Measurements from ENCODE around the gene TOB1.
A peak's percentile ranks its signal among the peaks of the same experiment; 100 is the strongest.
"Not testable (repeated sequence)": the region's sequence is repeated elsewhere in the genome, so short reads cannot be mapped to it uniquely, and the experiment has no call there.

Gene TOB1

DNA sequence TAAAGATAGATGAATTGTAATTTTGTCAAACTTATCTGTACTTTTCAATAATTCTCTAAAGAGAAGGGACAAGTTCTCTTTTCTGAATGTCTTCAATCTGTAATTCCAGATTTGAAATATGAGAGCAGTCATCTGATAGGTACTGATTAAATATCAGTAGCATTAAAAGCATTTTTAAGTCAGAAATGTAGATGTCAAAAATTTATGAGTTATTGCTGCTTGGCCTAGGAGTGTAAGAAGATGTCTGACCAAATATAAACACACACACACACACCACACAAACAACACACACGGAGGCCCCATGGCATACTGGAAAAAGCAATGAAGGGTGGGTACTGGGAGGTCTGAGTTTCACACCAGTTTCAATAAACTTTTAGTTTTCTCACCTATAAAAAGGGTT, 2.4 kb upstream of the TOB1 start:
- DNase-seq (ENCODE audit: low spot score), result no peak

DNA sequence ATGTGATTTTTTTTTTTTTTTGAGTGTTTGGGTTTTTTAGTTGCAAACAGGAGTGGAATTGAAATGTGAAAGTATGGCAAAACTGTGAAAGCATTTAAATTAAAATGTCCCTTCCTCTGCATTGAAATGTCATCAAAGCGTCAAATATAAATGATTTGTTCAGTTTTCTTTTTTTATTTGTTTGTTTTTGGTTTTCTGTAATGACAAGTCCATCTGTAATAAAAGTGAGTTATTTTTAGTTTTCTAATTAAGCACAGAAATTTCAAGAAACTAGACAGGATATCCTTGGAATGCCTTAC, 1.9 kb upstream of the TOB1 start:
- DNase-seq (ENCODE audit: low spot score), result no peak

DNA sequence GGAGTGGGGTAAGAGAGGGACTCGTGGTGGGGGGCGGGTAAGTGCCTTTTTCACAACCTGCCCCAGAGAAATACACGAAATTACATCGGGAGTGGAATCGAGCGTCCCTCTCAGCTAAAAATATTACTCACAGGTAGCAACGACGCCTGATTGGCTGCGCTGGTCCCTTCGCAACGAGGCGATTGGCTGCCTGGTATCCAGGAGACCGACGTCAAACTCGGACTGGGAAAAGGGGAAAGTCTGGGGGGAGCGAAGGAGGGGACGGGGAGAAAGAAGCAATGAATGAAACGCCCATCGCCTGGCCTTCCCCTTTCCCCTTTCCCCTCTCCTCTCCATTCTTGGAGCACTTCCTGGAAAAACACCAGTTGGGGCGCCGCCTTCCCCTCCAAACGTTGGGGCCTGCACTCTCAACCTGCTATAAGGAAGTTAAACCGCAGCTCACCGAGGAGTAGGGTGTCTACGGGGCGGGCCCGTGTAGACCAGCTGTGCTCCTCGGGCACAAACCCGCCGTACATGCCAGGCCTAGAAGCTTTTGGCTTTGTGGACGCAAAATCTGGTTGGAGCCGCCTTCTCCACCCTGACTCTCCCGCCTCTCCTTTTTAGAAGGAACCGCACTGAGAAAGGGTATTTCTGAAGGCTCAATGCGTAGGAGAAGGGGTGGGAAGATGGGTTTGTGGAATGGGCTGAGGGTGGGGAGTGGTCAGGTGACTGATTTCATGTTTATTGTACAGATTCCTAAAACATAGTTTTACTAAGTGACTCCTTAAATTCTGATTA, 1.4 kb upstream of the TOB1 start:
- DNase-seq (ENCODE audit: low spot score), result peak; percentile 95

DNA sequence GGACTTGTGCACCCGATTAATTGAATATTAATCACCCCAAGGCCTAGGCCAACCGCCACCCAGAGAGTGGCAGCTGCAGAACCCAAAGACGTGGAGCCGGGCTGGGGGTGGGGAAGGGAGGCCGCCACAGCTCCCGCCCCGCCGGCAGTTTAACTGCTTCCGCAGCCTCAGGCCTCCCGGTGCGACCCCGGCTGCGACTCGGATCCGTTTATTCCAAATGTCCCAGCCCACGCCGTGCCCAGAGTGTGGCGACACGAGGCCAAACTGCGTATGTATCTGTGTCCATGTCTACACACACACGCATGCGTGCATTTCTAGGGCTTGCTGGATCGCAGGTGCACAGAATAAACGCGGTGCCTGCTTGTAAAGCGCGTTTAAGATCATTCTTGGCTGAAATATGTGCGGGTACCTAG, 802 bp upstream of the TOB1 start:
- peak; percentile 37 for DNase-seq (ENCODE audit: low spot score)

DNA sequence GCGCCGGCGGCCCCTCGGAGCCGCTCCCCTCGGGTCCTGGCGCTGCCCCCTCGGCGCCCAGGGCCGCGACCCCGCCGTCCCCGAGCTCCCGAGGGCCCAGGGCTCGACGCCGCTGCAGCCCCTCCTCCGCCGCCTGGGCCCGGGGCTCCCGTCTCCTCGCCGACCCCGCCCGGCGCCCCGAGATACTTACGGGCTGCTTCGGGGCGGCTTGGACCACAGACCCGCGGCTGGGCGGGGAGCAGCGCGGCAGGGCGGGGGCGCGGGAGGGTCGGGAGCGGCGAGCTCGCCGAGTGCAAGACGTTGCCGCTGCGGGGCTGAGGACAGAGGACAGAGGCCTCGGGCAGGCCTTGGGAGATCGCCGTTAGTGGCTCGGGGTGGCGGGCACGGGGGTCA, 290 bp downstream of the TOB1 start:
- DNase-seq (ENCODE audit: low spot score), result no peak

DNA sequence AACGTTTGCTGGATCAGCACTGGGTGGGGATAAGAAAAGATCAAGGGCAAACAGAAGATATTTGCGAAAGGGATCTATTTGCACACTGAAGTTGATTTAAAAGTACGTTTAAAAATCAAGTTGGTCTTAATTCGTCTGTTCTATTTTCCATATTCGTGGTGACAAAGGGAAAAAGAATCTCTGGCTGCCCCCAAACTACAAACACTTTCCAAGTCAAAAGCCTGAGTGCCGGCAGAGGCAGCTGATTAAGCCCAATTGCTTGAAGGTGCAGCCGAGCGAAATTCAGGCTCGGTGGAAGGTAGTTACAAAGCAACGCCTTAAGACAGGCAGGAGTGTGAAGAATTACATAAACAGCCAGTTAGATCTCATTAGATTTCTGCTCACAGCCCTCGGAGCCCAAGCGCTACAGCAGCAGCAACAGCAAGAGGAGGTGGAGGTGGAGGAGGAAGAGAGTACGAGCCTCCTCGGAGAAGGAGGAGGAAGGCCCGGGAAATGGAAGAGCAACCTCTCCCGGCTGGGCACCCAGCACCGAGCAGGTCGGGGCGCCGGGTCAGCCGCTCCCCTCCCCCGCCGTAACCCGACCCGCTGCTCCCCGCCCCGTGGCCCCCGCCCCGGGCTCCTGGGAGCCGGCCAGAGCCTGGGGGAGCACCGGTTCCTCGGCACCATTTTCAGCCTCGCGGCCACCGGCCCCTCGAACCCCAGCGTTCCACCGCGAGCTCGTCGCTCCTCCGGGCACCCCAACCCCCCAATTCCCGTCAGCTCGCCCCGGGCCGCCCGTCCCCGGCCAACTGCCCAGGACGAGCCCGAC, 890 bp downstream of the TOB1 start:
- no peak for DNase-seq (ENCODE audit: low spot score)

DNA sequence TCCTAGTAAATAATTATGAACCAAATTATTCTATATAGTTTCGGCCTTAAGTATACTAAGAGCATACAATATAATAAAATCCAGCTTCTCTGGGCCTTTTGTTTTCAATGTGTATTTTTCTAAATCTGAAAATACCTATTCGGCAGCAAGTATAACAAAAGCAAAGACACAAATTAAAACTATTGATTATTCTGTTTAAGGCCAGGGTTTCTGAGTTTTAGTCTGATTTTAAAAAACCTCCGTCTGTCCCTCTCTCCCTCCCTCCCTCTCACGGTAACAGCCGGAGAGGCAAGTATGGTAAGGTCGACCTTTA, 1.5 kb downstream of the TOB1 start:
- no peak for DNase-seq (ENCODE audit: low spot score)

DNA sequence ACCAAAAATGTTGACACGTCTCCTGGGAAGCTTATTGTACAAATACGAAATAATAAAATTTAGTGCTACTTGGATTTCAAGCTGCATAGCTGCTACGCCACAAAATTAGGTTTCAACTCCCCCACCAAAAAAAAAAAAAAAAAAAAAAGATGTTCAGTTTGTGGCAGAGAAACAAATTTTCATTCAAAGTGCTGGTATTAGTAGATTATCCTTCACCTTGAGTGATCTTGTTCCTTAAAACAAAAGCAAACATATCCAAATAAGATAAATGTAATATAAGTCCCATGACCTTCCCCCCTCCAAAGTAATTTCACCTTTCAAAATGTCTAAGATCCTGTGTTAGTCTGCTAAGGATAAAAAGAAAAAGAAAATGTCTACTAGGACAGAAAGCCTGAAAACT, 2.2 kb downstream of the TOB1 start:
- no peak for DNase-seq (ENCODE audit: low spot score)

DNA sequence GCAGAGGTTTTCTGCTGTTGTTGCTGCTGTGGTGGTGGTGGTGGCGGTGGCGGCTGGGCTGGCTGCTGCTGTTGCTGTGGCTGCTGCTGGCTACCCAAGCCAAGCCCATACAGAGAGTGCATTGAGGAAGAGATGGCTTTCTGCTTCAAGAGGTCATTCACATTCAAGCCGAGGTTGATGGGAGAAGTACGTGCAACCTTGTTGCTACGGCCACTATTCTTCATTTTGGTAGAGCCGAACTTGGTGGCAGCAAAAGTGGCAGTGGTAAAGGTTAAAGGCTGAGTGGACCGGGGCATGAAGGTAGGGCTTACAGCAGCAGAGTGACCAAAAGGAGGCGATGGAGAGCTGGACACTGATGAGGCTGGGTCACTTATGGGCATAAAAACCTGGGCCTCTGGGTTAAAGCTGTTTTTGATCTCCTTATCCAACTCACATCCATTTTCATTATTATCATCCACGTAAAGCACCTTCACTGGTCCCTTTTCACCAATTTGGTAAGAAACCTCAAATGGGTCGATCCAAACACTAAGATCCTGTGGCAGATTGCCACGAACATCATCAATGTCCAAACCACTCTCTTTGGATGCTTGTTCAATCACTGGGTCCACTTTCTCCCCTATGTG, 2.8 kb downstream of the TOB1 start:
- no peak for DNase-seq (ENCODE audit: low spot score)

DNA sequence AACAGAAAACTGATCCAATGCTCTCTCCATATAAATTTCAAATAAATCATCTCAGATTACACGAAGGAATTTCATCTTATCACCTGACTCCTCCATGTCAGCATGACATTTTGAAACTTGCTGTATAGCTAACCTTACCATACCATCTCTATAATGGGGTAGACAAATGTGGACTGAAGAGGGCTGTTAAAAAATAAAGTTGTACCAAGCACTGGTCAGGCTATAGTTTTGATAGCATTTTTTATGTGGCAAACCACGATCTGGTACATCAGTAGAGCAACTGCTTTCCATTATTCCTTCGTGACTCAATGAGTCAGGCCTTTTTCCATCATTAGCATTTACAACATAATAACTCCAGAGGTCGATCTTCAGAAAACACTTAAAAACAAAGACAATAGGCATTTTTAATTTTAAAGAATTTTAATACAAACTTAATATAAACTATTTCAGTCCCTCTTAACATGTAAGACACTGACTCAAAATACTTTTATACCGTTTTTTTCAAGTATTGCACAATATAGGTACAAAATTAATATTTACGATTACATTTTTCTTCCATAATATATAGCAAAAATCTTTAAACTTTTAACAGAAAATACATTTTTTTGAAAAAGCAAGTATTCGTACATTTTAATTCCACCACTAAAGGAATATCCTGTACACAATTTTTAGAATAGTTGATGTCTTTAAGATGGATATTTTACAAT, 4.2 kb downstream of the TOB1 start:
- no peak for DNase-seq (ENCODE audit: low spot score)

DNA sequence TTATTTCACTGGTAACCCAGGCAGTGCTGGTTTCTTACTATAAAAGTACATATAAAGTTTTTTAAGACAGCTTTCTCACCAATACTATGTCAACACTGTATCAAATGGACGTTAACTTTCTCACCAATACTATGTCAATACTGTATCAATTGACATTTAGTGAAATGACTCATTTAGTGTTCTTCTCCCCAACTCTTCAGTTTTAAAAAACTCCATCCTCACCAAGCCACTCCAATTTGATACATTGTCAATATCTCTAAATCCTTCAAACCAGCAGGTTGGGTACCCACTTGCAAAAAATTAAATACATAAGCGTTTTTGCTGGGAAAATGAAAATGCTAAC, 4.8 kb downstream of the TOB1 start:
- DNase-seq (ENCODE audit: low spot score), result no peak

DNA sequence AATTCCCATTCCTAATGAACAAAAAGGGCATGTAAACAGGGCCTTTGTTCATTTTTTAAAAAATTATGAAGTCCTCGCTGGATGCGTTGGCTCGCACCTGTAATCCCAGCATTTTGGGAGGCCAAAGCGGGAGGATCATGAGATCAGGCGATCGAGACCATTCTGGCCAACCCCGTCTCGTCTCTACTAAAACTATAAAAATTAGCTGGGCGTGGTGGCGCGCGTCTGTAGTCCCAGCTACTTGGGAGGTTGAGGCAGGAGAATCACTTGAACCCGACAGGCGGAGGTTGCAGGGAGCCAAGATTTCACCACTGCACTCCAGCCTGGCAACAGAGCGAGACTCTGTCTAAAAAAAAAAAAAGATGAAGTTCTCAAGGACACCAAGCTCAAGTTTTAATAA, 6.4 kb downstream of the TOB1 start:
- not testable (repeated sequence) for DNase-seq (ENCODE audit: low spot score)

DNA sequence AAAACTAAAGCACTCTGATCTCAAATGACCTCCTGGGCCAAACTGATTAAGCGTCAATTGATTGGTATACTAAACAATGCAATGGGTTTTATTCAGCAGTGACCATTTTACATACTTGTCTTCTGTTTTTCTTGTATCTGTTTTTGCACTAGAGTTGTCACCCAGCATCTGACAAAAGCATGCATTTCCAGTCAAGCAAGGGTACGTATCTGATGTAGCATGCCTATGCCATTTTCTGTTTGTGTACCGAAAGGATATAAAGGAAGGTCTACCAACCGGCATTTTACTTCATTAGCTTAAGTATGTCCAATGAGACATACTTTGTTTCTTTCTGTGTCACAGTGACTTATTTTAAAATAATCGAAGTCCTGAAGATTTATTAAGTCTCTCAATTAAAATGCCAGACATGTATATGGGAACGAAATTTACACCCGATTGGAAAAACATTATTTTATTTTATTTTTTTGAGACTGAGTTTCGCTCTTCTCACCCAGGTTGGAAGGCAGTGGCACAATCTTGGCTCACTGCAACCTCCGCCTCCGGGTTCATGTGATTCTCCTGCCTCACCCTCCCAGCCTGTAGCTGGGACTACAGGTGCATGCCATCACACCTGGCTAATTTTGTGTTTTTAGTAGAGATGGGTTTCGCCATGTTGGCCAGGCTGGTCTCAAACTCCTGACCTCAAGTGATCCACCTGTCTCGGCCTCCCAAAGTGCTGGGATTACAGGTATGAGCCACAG, 7.5 kb downstream of the TOB1 start:
- no peak for DNase-seq (ENCODE audit: low spot score)

DNA sequence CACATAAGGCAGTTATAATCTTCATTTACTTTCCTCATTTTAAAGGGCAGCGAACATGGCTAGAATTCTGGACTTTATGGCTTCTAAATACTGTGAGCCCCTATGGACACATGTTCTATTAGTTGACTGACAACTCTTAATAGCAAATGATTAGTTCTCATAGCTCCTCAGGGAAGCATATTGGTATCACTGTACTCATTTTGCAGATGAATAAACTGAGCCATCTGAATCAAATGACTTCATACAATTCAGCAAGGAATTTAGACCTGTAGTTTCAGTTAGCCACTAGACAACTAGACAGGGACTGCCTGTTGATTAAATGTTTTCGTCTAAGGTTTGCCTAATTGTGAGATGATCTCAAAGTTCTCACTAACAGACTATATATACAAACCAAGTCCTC, 9.7 kb downstream of the TOB1 start:
- DNase-seq (ENCODE audit: low spot score), result no peak

DNA sequence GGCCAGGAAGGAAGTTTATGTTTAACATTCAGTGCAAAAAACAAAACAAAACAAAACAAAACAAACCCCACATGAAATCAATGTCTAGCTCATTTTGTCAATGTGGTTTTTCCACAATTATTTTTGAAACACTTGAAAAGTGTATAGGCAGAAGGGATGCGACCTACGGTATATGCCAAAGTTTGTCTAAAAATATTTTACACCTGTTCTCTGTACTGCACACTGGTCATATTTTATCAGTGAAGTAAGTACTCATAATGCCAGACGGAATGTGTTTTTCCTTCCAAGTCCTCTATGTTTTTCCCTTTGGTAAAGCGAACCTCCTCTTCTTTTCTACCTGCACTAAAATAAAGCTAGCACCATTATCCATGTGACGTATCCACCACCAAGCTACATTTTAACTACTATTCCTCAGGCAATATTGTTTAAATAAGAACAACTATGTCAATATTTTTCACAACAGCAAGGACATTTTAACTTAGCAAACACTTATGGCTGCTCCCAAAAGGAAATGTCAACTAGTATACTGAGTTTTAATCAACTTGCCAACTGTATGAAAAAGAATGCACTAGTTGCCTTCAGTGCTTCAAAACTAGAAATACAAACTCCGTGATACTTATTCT, 10.3 kb downstream of the TOB1 start:
- DNase-seq (ENCODE audit: low spot score), result no peak

DNA sequence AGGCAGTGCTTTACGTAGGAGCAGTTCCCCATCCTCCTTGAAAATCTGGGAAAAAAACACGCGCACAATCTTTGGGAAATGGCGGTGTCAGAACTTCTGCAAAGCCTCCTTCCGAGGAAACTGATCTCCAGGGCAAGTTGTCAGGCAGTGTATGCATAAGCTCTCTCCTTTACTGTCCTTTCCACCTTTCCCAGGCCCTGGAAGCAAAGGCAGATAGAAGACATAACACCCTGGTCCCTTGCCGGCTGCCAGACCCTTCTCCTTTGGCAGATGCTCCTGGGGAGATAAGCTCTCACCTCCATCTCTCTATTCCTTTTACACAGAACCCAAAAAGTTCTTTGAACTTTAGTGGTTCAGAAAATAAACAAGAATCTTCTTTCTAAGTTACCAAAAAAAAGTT, 12.4 kb downstream of the TOB1 start:
- DNase-seq (ENCODE audit: low spot score), result no peak

DNA sequence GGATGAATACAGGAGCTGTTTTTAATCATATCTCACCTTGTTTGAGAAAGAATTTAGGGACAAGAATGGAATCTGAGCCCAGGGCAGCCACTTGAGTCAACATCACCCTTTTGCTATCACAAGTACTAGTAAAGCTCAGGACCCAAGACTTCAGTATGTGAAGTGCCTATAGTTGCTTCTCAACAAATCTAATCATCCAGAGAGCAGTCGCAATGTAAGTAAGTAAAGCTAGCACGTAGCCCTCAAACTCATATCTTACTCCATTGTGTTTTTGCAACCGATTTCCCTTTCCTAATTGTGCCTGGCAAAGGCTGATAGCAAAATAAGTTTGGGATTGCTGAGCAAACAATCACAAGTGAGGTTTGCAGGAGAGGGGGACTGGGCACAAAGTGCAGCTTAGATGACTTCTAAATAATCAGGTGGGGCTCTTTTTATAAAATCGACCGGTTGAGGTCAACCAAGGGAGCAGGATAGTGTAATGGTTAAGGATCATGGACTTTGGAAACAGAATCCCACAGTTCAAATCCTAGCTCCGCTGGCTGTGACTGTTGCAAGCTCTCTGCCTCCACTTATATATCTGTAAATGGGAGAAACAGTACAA, 13.0 kb downstream of the TOB1 start:
- DNase-seq (ENCODE audit: low spot score), result no peak

DNA sequence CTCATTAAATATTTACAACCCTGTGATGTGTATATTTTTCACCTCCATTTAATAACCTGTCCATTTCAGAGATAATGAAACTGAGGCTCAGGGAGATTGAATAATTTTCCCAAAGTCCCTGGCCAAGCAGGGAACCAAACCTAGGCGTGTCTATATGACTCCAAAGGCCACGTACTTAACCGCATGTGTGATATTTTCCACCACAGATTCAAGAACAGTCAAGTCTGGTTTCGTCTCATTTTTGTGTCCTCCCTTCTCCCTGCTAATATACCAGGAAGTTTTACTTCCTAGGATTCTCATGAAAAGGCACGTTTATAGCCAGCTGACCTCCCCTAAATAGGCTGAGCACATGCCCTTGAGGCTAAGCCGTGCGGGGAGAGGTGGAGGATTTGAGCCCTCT, 15.5 kb downstream of the TOB1 start:
- no peak for DNase-seq (ENCODE audit: low spot score)

DNA sequence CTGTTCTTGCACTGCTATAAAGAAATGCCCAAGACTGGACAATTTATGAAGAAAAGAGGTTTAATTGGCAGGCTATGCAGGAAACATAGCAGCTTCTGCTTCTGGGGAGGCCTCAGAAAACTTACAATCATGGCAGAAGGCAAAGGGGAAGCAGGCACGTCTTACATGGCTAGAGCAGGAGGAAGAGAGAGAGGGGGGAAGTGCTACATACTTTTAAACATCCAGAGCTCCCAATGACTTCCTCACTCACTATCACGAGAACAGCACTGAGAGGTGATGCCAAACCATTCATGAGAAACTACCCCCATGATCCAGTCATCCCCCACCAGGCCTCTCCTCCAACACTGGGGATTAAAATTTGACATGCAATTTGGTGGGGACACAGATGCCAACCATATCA, 17.4 kb downstream of the TOB1 start:
- no peak for DNase-seq (ENCODE audit: low spot score)

DNA sequence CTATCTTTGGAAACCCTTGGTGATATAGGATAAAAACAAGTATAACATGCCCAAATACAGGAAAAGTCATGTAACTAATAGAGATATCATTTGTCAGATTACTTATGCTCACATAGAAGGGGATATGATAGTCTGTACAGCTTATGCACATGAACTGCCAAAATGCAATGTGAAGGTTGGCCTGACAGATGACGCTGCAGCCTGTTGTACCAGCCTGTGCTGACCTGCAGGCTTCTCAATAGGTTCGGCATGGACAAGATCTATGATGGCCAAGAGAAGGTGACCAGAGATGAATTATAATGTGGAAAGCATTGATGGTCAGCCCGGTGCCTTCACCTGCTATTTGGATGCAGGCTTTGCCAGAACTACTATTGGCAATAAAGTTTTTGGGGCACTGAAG, 18.1 kb downstream of the TOB1 start:
- DNase-seq (ENCODE audit: low spot score), result no peak

DNA sequence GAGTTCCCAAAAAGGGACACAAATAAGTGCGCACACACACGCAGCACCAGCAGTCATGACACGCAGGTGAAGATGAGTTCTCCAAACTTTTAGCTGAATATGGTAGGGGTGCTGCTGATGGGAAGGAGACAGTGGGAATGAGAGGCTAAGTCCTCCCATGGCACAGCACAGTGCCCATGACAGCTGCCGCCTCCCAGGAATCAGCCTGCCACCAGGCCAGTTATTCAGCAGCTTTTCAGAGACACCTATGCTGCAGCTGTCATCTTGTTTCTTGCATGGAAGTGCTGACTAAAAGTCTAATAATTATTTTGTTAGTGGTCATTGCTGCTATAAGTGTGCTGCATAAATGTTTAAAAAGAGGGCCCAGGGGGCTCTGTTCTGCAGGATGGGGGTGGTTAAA, 18.6 kb downstream of the TOB1 start:
- DNase-seq (ENCODE audit: low spot score), result no peak
